GM10248 (cell line): Measurements from ENCODE around the gene ZNF782.
"Not testable (repeated sequence)": the region's sequence is repeated elsewhere in the genome, so short reads cannot be mapped to it uniquely, and the experiment has no call there.

ENCODE experiments used
- CTCF ChIA-PET: fragments of 300-600 bp; sonication (Branson Sonifier 250); formaldehyde crosslinking; extraction: SDS; loops from one replicate; lab custom pipeline; 2021; ENCODE audit warnings: antibody characterized with exemption; lab: Yijun Ruan, JAX
- POLR2A ChIA-PET: fragments of 350-650 bp; sonication (Branson Sonifier 250); formaldehyde crosslinking; extraction: SDS; loops from one replicate; lab custom pipeline; 2020; ENCODE audit warnings: antibody characterized with exemption; lab: Yijun Ruan, JAX
- DNase-seq: peaks from one replicate; pipeline ENCODE4 v3.0.0; 2012; ENCODE audit errors: extremely low spot score
- CTCF ChIP-seq: IDR thresholded peaks from 2 replicates; pipeline ENCODE4 v1.5.1; 2012; ENCODE audit warnings: mild to moderate bottlenecking, low read depth; ENCODE audit errors: extremely low read depth, missing control alignments, control extremely low read depth

Gene ZNF782

GRCh38 chr9:96813607-96814006 lies 40.7 kb downstream of the ZNF782 start:
- TF ChIP-seq CTCF = no peak
- CTCF ChIA-PET = no interaction called here

GRCh38 chr9:96798959-96799358 lies 55.4 kb downstream of the ZNF782 start:
- CTCF ChIA-PET, POLR2A ChIA-PET, DNase-seq: not testable (repeated sequence)

More at GRCh38 chr9:96813607-96814006, 40.7 kb downstream of the ZNF782 start:
- POLR2A ChIA-PET = no interaction called here
- DNase-seq = no peak

- no peak for TF ChIP-seq CTCF
- no peak for DNase-seq
- CTCF ChIA-PET = no interaction called here
- POLR2A ChIA-PET = no interaction called here
Observed at GRCh38 chr9:96784021-96784420, 70.3 kb downstream of the ZNF782 start.

GRCh38 chr9:96782235-96782634 lies 72.1 kb downstream of the ZNF782 start:
- POLR2A ChIA-PET = no interaction called here
- CTCF ChIA-PET = interaction anchor here (1.0 to 1.4 kb wide), 2 partner anchors 10 to 74 kb away, joined by 3 read pairs; no protein-coding TSS in a partner anchor
- TF ChIP-seq CTCF = no peak
- DNase-seq = no peak

- no peak for TF ChIP-seq CTCF
- DNase-seq = no peak
- CTCF ChIA-PET = interaction anchor here (1.0 kb wide), 1 partner anchor 75 kb away, joined by 3 read pairs; no protein-coding TSS in a partner anchor
- POLR2A ChIA-PET = no interaction called here
Observed at GRCh38 chr9:96781552-96781951, 72.8 kb downstream of the ZNF782 start.

- CTCF ChIA-PET = interaction anchor here (1.7 to 1.9 kb wide), 2 partner anchors 13 to 17 kb away, joined by 4 to 5 read pairs; no protein-coding TSS in a partner anchor
- no peak for TF ChIP-seq CTCF
- no peak for DNase-seq
- POLR2A ChIA-PET = no interaction called here
Observed at GRCh38 chr9:96779089-96779488, 75.2 kb downstream of the ZNF782 start.

GRCh38 chr9:96777426-96777864 lies 76.9 kb downstream of the ZNF782 start:
- no peak for TF ChIP-seq CTCF
- ChIA-PET POLR2A (no interaction called here), CTCF (interaction anchor here (1.0 to 1.7 kb wide), 5 partner anchors 11 to 80 kb away, joined by 3 to 4 read pairs (median 3); no protein-coding TSS in a partner anchor)
- no peak for DNase-seq
